Ishikawa (cell line): ENCODE measurements around the gene KCNQ5.

Experiments used
- CEBPB ChIP-seq: IDR thresholded peaks from 2 replicates; pipeline ENCODE4 v1.6.1; 2012
- CREB1 ChIP-seq: IDR thresholded peaks from 2 replicates; pipeline ENCODE4 v1.6.1; 2012; ENCODE audit warnings: low read depth
- EGR1 ChIP-seq: IDR thresholded peaks from 2 replicates; pipeline ENCODE4 v1.6.1; 2012
- EP300 ChIP-seq: IDR thresholded peaks from 2 replicates; pipeline ENCODE4 v1.6.1; 2012; ENCODE audit warnings: borderline replicate concordance
- FOXM1 ChIP-seq: IDR thresholded peaks from 2 replicates; pipeline ENCODE4 v1.6.1; 2012; ENCODE audit warnings: low read depth, borderline replicate concordance
- MAX ChIP-seq: IDR thresholded peaks from 2 replicates; pipeline ENCODE4 v1.6.1; 2012
- NFIC ChIP-seq: IDR thresholded peaks from 2 replicates; pipeline ENCODE4 v1.6.1; 2012
- RAD21 ChIP-seq: IDR thresholded peaks from 2 replicates; pipeline ENCODE4 v1.6.1; 2012; ENCODE audit warnings: low read depth
- REST ChIP-seq: IDR thresholded peaks from 2 replicates; pipeline ENCODE4 v1.6.1; 2012; ENCODE audit warnings: low read depth, mild to moderate bottlenecking
- TAF1 ChIP-seq: IDR thresholded peaks from 2 replicates; pipeline ENCODE4 v1.6.1; 2012; ENCODE audit warnings: low read depth, mild to moderate bottlenecking
- TCF12 ChIP-seq: IDR thresholded peaks from 2 replicates; pipeline ENCODE4 v1.6.1; 2012; ENCODE audit warnings: low read depth
- TEAD4 ChIP-seq: IDR thresholded peaks from 2 replicates; pipeline ENCODE4 v1.6.1; 2012
- USF1 ChIP-seq: IDR thresholded peaks from 2 replicates; pipeline ENCODE4 v1.6.1; 2012
- YY1 ChIP-seq: IDR thresholded peaks from 2 replicates; pipeline ENCODE4 v1.6.1; 2012; ENCODE audit warnings: low read depth
- ZBTB7A ChIP-seq: IDR thresholded peaks from 2 replicates; pipeline ENCODE4 v1.6.1; 2012; ENCODE audit warnings: low read depth

KCNQ5 gene

GRCh38 chr6:73051147-73051546 is 429.3 kb downstream of the KCNQ5 start:
- TF ChIP-seq ZBTB7A (no peak), FOXM1 (no peak), TEAD4 (no peak), TAF1 (no peak), TCF12 (no peak), MAX (no peak), YY1 (no peak), RAD21 (no peak), USF1 (no peak), EP300 (no peak), REST (no peak), NFIC (no peak), EGR1 (no peak), CEBPB (no peak)

GRCh38 chr6:73054958-73055357 is 433.1 kb downstream of the KCNQ5 start:
- TF ChIP-seq TEAD4, result no peak
- TF ChIP-seq NFIC, result no peak
- TF ChIP-seq ZBTB7A, result no peak
- no peak for TF ChIP-seq TAF1
- TF ChIP-seq EGR1, result no peak
- no peak for TF ChIP-seq YY1
- no peak for TF ChIP-seq EP300
- no peak for TF ChIP-seq REST
- no peak for TF ChIP-seq MAX
- TF ChIP-seq CEBPB, result no peak
- no peak for TF ChIP-seq FOXM1
- no peak for TF ChIP-seq RAD21
- TF ChIP-seq CREB1, result no peak
- TF ChIP-seq TCF12, result no peak
- TF ChIP-seq USF1, result no peak

GRCh38 chr6:73058736-73059135 is 436.9 kb downstream of the KCNQ5 start:
- TF ChIP-seq CREB1 (no peak), EP300 (no peak), TEAD4 (no peak), REST (no peak), TCF12 (no peak), EGR1 (no peak), MAX (no peak), RAD21 (no peak), TAF1 (no peak), YY1 (no peak), ZBTB7A (no peak), USF1 (no peak), NFIC (no peak), CEBPB (no peak), FOXM1 (no peak)

- TF ChIP-seq REST (no peak), CEBPB (no peak), RAD21 (no peak), ZBTB7A (no peak)
Observed at GRCh38 chr6:73062130-73062529, 440.3 kb downstream of the KCNQ5 start.
